D721Med (cell line): Measurements from ENCODE around the gene BNIP3.

Experiments used
- DNase-seq: peaks from one replicate; pipeline ENCODE4 v3.0.0; 2011; ENCODE audit warnings: low spot score; ENCODE audit not compliant: insufficient read length
- FAIRE-seq: peaks from 2 replicates; lab custom pipeline; 2011; peaks lifted over from hg19 to GRCh38; lab: Jason Lieb, UNC
- TF ChIP-seq, protein P1 (sequence below): IDR thresholded peaks from 2 replicates; pipeline ENCODE4 v1.5.1; 2012; ENCODE audit warnings: mild to moderate bottlenecking, control low read depth; ENCODE audit not compliant: insufficient read depth; ENCODE audit errors: missing control alignments

BNIP3 gene

DNA sequence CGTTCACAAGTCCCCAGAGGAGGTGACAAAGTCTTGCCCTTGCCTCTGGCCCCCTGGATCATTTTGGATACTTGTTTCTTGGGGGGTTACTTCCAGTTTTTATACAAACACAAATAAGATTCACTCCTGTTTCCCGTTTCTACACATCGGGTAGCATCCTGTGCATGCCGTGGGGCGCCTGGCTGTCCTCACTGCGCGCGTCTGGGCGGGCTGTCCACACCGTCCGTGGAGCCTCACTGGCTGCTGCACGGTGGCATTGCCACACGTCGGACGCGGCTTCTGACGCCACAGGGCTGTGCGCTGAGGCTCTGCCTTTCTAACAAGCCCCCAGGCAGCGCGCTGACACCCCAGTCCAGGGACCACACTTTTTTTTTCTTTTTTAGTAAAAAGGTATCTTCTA lies 18.4 kb downstream of the BNIP3 start:
- FAIRE-seq, result no peak
- TF ChIP-seq, protein P1, sequence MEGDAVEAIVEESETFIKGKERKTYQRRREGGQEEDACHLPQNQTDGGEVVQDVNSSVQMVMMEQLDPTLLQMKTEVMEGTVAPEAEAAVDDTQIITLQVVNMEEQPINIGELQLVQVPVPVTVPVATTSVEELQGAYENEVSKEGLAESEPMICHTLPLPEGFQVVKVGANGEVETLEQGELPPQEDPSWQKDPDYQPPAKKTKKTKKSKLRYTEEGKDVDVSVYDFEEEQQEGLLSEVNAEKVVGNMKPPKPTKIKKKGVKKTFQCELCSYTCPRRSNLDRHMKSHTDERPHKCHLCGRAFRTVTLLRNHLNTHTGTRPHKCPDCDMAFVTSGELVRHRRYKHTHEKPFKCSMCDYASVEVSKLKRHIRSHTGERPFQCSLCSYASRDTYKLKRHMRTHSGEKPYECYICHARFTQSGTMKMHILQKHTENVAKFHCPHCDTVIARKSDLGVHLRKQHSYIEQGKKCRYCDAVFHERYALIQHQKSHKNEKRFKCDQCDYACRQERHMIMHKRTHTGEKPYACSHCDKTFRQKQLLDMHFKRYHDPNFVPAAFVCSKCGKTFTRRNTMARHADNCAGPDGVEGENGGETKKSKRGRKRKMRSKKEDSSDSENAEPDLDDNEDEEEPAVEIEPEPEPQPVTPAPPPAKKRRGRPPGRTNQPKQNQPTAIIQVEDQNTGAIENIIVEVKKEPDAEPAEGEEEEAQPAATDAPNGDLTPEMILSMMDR, result no peak
- no peak for DNase-seq

DNA sequence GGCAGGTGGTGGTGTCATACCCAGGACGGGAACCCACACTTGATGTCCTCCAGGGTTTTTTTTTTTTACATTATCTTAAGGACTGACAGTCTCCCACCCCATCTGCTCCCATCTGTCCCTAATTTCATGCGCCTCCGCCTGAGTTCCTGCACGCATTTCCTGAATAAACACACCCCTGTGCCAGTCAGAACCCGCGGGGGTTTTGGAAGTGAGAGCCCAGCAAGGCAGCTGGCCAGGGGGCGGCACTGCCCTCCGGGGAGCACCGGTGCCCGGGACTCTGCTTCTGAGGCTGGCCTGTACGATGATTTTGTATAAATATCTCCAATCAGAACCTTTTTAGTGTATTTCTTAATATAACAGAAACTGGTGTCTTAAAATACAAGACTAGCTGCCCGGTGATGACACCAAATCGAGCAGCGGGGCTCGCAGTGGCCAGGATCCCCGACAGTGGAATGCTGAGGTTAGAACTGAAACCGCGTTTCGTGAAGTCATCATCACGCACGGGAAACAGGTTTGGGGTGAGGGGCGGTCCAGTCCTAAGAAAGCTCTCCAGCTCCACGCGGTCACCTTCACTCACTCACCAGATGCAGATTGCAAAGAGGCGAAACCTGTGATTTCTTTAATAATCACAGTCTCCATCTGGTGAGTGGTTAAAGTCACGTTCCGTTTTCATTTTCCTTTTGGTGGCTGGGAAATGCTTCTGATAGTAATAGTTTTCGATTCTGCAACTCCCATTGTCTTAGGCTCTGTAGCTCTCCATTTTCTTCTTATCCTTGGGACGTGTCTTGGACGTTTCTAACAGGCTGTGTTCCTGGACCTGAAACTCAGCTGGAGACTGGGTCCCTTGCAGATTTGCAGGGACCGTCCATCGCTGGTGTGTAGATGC lies 19.7 kb downstream of the BNIP3 start:
- DNase-seq (no peak), FAIRE-seq (no peak)

DNA sequence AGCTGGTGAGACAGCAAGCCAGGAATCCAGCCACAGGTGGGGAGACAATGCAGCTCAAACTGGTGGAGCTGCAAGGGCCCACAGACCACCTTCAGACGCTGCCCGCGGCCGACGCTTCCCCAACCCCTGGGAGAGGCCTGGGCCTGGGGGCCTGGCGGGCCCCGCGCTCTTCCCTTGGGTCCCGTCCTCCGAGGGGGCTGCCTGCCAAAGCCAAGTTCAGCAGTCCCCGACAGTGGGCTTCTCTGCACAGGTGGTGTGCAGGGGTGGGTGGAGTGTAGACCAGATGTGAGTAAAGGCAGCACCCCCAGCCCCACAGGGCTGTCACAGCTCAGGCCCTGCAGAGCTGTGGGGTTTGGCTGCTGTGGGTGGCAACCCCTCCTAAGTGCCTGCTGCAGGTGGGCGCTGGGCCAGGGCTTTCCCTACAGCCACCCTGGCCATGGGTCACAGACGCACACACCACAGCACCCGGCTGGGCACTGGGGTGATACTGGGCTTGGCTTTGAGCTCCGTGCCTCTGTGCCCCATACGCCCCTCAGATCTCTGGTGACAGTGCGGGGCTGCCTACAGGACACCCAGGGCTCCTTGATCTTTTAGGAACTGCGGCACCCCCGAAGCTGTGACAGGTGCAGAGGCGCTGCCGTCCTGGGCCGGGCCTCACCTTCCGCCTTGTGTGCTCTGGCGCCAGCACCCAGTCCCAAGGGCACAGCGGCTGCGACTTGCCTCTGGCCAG lies 20.5 kb downstream of the BNIP3 start:
- FAIRE-seq (no peak), DNase-seq (no peak)
- TF ChIP-seq, protein P1, result no peak

More for the DNA sequence above, 19.7 kb downstream of the BNIP3 start:
- TF ChIP-seq, protein P1, result no peak

DNA sequence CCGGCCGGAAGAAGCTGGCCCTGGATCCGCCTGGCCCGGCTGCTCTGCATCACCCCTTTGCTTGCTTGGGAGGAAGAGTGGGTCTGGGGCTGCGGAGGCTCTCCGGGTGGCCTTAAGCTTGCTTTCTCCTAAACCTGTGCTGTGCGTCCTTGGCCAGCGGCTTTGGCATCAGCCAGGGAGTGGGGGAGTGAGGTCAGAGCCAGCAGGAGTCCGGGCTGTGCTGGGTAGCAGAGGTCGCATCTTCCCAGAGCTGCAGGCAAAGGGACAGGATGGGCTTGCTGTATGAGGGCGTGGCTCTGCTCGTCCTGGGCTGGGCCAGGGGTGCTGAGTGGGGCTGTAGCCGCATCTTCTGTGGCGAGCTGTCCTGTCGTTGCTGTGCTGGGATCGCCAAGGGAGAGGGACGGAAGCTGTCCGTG lies 21.1 kb downstream of the BNIP3 start:
- DNase-seq (no peak), FAIRE-seq (no peak)
- TF ChIP-seq, protein P1, result no peak

DNA sequence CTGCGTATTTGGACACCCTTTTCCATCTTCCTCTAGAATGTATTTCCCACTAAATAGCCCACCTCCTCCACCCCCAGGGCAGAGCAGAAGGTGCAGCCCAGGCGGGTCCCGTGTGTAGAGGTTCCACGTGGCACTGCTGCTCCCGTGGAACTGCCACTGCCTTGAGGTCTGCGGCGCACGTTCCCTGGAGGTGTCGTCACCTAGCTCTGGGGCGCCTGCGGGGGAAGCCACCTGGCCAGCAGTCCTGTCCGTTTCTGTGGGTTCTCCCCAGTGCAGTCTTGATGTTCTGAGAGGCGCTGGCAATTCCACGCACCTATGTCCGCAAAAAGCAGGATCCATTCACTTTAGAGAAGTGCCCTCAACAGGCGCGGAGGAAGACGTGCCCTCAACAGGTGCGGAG lies 21.9 kb downstream of the BNIP3 start:
- DNase-seq (no peak), FAIRE-seq (no peak)
- TF ChIP-seq, protein P1, result no peak

DNA sequence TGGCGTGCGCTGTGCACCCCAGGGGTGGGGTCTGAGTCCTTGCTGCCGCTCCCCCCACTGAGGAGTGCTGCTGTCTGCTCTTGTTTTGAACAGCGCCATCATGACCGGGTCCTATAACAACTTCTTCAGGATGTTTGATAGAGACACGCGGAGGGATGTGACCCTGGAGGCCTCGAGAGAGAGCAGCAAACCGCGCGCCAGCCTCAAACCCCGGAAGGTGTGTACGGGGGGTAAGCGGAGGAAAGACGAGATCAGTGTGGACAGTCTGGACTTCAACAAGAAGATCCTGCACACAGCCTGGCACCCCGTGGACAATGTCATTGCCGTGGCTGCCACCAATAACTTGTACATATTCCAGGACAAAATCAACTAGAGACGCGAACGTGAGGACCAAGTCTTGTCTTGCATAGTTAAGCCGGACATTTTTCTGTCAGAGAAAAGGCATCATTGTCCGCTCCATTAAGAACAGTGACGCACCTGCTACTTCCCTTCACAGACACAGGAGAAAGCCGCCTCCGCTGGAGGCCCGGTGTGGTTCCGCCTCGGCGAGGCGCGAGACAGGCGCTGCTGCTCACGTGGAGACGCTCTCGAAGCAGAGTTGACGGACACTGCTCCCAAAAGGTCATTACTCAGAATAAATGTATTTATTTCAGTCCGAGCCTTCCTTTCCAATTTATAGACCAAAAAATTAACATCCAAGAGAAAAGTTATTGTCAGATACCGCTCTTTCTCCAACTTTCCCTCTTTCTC lies 26.0 kb downstream of the BNIP3 start:
- DNase-seq (no peak), FAIRE-seq (no peak)
- TF ChIP-seq, protein P1, result no peak
